NCI-H345 treated with DMSO at 0.1 percent for 48 hours (cell line): ENCODE data around the gene APOM.

Experiments
- DNase-seq: peaks from one replicate; lab custom pipeline; 2025; ENCODE audit not compliant: unreplicated experiment; lab: John Stamatoyannopoulos, UW

The APOM gene

DNA sequence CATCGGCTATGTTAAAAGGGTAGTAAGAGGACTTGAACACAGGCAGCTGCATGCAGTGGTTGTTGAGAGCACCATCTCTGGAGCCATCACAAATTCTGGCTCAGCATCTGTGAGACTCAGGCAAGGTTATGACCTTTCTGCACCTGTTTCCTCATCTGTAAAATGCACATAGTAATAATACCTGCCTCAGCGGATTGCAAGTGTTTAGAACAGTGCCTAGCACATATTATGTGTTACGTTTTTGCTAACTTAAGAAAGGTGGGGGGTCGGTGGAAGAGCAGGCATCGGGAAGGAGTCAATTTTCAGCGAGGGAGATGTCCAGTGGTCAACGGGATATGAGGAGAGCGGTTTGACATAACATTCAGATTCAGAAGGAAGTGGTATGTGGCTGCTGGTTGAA lies 22.3 kb downstream of the APOM start:
- DNase-seq: no peak

DNA sequence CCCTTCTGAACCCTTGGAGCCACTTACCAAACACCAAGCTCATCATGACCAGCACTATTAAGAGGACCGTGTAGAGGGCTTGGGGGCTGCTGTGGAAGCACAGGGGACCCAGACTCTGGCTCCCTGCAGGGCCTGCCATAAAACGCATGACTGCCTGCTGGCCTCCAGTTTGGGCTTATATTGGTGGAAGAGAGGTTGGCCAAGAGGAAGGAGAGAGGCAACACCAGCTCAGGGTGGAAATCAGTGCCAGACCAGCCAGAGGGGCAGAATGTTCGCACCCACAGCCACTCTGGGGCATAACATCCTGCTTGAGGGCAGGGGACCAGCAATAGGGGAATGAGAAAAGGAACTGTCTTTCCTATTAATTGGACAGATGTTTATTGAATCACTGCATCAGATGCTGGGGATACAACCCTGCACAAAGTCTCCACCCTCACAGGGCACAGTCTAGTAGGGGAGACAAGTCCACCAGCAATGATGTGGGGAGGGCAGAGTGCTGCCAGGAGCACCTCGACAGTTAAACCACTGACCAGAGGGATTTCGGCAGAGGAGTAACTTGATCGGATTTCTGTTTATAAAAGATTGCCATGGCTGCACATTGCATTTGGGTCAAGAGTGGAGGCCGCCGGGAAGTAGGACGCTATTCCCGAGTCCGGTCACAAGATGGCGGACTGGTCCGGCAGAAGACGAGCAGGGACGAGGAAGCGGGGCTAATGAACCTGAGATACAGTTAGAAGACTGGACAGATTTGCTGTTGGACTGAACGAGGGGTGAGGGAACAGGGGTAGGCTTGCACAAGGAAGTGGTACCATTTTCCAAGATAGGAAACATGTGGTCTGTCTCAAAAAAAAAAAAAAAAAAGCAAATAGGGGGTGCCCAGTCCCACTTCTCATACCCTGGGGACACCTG lies 24.8 kb downstream of the APOM start, which contains the start of gene LY6G5C:
Gene LY6G5C (minus strand): TSS at position 842 of the 909 bp plus-strand sequence. CDS start 694 bp downstream, at position 148.
- DNase-seq: peak; percentile 77

DNA sequence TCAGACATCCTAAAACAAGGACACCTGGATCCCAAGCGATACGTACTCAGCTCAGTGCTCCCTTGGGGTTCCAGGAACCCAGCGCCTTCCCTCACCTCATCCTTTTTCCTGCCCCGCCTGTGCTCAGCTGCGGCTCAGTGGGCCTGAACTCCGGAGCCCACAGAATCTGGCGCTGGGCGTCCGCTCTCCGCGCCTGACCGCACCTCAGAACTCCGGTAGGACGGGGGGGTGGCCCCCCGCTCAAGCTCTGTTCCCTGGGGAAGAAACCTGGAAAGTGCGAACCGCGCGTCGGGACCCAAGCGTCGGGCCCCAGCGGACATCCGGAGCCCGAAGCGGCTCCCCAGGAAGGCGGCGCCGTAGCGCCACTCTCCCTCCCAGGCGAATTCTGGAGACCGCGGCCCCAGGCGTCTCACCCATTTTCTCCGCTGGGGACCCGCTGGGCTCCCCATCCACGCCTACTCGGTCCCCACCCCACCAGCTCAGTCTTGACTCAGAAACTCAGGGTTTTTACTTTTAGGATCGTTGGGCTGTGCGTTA lies 25.5 kb downstream of the APOM start:
- DNase-seq: no peak

DNA sequence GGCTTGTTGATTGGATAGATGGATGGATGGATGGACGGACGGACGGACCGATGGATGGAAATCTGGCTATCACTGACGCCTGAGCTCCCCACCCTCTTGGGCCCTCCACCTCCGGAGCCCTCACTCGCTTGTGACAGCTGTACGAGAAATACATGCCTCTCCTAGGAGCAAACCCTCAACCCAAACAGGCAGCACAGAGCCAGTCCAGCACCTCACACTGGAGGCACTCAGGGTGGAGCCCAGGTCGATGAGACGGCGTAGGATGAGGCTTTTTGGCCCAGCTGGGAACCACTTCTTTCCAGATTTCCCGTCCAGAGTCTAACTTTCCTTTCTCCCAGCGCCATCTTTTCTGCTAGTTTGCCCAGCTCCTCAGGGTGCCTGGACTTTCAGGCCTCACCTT lies 27.9 kb downstream of the APOM start:
- no peak for DNase-seq

DNA sequence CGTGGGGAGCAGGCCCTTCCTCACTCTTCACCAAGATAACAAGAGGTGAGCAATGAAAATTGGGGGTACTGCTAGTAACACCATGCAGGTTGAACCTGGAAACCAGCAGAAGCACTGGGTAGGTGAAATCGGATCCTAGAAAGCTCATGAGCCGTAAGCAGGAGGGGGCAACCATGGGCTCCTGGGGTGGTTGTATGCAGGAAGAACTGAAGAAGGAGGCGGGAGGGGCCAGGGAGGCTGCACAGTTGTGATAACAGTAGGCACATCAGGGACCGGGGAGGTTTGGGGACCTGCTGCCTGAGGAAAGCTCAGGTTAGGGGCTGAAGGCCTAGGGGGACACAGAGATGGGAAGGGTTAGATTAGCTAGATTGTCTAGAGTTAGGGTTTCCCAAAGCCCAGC lies 30.8 kb downstream of the APOM start:
- DNase-seq: no peak

DNA sequence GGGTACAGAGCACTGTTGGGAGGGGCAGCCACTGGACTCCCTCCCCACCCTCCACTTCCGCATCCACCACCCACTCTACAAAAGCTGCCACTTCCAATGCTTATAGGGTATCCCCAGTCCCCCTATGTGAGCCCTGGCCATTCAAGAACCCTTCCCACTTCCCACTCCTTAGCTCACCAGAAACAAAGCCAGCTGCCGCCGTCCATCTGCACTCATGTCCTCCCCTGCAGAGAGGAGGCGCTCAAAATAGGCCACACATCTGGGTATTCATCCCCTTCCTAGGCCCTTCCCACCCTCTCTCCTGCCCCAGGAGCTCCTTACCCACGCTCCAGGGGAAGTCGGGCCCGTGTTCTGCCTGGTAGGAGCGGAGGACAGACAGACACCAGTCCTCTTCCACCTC lies 31.6 kb downstream of the APOM start:
- no peak for DNase-seq

DNA sequence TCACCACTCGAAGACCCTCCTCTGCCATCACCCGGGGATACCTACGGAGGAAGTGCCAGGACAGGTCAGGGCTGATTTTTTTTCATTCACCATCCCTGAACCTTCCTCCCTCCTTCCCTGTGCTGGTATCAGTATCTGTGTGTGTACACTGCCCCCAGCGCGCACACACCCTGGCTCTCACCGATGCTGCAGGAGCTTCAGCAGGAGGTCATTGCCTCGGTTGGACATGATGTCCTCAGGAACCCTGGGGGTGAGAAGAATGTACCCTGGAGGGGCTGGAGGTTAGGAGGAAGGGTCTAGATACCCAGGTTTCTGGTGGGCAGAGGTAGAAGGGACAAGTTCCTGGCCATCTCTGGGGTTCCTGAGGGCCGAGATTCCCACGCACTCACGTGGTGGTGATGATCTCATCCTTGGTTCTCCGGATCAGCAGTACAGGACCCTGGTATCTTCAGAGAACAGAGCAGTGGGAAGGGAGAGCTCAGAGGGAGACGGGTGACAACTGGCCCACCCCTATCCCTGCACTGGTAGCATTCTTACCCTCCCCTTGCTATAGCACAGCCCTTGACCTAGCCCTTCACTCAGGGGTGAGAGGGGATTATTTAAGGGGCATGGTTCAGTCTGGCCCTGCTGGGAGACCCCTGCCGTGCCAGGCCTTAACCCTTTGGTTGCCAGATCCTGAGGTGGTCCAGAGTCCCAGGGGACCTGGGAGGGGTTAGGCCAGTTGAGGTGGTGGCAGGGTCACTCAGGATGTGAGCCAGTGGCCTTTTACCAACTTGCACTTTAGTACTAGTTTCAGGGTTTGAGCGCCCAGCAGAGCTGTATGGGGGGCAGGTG lies 32.4 kb downstream of the APOM start:
- DNase-seq: no peak

DNA sequence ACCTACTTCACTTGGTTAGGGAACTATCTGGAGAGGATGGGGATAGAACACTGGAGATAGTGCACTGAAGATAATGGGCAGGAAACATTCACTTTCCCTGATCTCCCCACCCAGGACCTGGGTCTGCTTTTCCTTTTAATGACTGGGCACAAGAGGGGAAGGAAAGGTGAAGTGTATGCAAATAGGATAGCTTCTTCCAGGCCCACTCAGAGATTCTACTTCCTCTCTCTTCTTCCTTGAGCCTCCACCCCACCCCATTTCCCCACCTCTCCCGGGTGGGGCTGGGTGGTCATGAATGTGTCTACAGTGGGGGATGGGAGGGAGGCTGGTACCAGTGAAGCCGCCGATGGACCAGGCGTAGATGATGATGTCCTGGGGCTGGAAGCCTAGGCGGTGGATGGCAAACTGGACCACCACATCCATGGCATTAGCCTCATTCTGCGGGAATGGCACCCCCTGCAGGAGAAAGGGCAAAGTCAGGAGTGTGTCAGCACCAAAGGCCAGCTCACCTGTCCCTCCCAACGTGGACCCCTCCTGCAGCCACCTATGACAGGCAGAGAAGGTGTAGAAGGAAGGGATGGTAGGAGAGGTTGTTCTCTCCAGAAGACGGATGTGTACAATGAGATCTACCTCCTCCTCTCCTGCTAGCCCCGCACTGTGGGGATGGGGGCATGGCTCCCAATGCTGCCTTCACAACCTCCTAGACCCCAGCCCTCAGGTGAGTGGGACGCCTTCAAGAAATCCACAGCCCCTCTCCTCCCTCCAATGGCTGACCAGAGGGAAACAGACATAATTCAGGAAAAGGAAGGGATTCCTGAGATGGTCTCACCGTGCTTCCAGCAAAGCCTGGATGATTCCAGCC lies 33.8 kb downstream of the APOM start:
- DNase-seq: no peak

DNA sequence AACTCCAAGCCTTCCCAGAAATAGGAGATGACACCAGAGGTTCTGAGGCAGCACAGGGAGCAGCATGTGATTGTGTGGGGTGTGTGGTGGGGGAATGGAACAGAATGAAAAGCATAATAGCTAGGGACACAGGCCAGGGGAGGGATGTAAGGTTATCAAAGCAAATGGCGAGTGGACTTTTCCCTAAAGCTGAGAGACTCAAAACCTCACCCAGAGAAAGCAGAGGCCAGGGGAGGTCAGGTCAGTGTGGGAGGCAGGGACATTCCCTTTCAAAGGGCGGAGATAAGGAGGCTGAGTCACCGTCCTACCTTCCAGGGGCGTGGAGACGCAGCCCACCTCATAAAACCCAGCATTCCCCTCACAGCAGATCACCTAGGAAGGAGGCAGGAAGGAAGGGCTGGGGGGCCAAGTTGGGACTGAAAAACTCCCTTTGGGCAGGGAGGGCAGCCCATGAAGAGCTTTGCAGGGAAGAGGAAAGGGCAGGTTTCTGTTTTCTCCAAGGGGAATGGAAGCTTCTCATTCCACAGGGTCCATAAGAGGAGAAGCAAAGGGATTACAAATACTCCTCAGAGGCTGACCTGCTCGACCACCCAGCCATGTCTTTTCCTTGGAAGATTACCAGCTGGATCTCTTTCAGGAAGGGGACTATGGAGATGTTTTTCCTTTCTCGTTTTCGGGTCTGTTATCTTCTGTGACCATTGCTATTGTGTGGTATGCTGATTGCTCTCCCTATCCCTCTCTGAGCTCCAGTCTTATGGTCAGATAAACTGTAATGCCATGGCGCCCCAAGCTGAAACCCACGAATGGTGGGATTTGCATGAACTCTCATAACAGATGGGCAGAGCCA lies 34.8 kb downstream of the APOM start:
- no peak for DNase-seq

DNA sequence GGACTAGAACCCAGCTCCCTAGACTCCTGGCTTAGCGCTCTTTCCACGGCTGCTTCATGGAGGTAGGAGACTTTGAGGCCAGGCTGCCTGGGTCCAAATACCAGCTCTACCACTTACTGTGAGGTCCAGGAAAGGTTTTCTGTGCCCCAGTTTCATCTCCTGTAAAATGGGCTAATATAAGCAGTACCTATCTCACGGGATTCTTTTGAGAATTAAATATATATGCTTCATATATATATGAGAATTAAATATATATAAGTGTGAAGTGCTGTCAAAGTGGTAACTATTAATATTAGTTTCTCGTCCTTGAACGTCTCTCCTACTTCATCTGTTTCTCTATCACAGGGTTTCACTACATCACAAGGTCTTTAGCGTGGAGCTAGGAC lies 35.4 kb downstream of the APOM start:
- DNase-seq: no peak

DNA sequence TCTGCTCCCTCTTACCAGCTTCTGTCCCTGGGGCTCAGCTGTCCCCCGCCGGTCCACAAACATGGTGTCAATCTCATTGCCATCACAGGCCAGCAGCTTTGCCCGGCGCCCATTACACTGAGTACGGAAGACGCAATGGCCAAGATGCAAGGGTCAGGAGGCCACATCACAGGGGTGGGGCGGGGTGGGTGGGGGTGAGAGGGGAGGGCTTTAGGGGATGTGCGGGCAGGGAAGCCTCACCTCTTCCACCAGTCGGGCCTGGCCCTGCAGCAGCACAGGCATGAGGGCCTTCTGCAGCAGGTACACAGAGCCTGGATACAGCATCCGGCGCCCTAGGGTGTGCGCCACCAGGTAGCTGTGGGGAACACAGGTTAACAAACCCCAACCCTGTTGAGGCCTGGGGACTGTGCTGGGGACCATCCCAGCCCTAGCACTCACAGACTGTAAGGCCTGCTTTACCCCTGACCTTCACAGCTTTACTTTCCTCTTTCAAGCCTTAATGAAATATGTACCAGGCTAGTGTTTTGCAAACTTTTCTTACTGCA lies 35.9 kb downstream of the APOM start:
- no peak for DNase-seq

DNA sequence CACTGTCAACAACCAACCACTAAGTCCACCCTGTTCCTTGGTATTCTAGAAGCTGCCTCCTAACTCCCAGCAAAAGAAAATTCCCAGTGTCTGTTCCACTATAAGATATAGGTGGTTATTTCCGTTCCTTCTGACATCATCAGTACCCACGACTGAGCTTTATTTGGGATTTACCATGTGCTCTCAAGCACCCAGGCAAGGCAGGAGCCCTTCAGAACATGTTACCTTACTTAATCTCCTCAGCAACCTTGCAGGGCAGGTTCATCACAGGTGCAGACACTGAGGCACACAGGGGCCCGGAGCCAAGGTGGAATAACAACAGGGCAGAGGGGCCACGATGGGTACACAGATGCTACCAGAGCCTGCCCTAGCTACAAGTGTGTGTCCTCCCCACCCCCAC lies 36.7 kb downstream of the APOM start:
- no peak for DNase-seq

DNA sequence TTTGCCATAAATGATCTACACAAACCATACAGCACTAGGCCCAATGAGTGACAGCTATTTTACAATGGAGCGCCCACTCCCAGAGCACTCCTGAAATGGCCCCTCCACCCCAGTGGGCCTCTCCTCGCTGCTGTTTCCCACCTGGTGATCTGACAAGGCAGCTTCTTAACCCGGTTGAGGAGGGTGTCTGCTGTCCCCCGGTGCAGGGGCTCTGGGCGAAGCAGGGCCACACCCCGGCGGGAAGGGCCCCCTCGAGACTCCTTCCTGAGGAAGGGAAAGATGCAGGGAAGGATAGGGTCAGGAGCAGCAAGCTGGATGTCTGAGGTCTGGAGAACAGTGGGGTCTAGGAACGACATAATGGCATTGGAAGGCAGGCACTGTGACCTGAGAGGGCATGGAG lies 37.2 kb downstream of the APOM start:
- no peak for DNase-seq

DNA sequence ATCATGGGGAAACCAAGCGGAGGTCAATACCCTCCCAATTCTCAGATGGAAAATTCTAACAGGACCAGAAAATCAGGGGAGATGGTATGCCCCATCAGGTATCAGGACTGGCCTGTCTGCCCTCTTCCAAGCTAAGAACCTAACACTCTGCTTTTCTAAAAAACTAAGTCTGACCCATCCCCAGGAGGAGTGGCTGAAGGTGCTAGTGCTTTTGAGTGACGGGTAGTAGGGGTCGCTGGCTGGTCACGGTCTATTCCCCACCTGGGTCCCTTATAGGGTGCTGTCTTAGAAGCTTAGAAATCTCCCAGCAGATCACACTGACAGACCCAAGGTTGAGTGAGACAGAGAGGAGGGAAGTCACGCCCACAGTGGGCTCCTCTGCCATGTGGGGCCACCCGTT lies 37.8 kb downstream of the APOM start:
- no peak for DNase-seq

DNA sequence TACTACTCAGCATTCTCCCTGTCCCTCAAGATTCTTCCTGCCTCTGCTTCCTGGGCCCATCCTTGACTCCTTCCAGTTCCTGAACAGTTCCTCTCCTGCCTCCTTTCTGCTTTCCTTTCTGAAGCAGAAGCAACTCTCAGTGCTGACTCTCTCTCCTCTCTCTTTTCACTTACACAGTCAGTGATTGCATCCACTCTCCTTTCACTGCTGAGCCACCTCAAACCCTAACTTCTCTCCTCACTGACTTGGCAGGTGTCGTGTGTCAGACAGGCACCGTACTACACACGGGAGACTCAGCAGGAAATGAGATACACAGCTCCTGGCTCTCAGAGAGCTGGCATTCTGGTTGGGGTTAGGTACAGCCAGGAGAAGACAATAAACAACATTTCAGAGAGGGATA lies 41.9 kb downstream of the APOM start:
- DNase-seq: no peak

DNA sequence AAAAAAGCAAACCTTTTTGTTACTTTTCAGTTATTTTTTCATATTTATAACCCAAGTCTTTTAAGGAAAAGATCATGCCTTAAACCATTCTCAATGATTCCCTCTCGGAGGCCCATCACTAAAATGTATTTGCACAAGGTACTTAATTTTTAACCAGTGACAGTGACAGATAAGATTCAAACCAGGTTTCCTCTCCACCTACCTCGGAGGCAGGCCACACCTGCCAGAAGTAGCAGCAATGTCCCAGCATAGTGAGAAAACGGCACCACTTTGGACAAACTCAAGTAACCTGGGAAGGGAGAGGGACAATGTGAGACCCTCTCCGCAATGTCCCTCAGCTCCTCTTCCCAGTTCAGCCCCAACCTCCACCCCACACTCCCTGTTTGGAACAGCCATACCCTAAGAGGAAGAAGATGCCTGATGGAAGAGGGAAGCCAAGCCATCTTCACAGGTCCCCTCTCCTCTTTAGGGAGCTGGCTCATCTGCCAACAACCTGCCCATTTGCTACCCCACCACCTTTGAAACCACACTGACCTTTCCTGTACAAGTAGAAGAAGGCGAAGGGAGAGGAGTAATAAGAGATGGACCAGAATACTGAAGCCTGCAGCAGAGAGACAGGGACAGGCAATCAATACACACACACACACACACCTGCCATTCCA lies 45.2 kb downstream of the APOM start:
- no peak for DNase-seq

DNA sequence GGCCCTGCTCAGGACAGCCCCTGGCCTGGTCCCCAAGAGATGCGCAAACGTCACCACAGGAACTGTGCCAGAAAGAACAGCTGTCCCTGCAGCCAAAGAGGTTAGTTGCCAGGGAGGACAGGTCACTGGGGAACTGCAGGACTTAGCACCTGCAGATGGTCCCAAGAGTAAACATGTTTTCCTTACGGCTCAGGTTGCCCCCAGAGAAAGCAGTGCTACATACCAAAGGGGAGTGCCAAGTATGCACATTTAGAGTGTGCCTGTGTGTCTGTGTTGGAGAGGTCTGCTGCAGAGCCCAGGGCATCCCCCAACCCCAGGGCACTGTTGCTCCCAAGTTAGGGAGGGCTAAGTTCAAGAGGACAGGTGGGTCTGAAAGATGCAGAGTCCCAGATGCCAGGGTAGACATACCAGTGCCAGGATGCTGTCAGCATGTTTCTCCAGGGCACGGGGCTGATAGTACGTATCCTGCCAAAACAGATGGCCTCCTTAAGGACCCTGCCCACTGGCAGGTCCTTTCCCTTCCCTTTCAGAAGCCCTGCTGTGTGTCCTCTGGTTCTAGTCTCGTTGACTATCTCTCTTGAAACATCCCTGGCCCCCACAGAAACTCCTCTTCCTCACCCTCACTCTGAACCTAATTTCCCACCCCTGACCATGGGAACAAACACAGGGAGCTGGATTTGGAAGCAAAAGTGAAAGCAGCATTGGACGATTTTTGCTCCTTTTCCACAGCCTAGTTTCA lies 46.1 kb downstream of the APOM start:
- no peak for DNase-seq

DNA sequence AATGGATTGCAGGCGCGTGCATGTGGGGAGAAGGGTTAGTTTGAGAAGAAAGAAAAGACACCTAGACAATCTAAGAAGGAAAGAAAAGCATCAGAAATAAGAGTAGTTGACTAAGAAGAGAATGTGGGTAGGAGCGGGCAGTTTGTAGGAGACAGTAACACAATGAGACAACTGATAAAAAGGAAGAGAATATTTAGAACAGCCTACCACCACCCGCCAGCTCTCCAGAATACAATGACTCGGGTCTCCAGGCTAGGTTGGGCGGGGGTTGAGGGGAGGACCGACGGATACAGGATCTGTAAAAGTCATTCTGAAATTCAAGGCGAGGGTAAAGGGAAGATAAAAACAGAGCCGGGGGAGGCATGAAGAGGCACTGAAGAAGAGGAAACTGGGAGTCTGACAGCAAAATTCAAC lies 46.7 kb downstream of the APOM start:
- no peak for DNase-seq
